ENCODE measurements around the gene FGGY.

Gene FGGY

DNA sequence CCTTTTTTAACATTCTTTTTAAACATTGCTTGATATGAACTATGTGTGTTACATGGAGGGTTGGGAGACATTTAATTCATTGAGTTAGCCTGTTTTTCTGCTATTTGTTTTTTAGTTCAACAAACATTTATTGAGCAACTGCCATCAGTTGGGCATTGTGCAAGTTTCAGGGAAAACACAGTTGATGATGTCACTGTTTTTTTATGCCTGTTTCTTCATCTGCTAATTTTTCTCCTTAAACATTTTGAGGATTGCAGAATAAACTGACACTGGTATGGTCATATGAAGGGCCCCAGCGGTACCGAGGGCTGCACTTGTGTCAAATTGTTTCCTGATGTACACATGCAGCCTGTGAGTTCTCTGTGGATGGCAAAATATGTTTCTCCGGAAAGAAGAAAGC, 253.0 kb downstream of the FGGY start:
- no peak overlapping the region for H3K27ac ChIP-seq (ENCODE audit: poor library complexity, severe bottlenecking)

DNA sequence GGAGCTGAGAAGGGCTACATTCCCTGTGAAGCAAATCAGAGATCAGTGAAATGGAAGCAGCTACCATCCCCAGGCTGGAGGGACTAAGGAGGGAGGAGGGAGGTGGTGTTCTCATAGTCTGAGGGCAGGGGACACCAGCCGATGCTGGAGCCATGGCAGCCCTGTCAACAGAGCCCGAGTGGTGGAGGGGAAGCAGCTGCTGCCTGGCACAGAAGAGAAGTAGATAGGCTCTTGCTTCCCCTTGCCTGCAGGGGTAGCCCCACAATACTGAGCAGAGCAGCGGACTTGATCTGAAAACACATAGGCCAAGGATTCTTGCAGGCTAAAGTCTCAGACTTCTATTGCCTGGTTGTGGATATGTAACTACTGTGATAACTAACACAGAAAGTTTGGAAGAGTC, 255.1 kb downstream of the FGGY start:
- Histone ChIP-seq H3K4me1 (ENCODE audit: insufficient read depth, poor library complexity, severe bottlenecking) (no peaks in the 10 kb centered on the region), H3K4me3 (ENCODE audit: severe bottlenecking) (no peak overlapping the region), H3K36me3 (ENCODE audit: low read depth) (no peaks in the 10 kb centered on the region), H3K9me3 (ENCODE audit: severe bottlenecking) (no peaks in the 10 kb centered on the region), H3K27me3 (ENCODE audit: insufficient read depth, poor library complexity, severe bottlenecking) (no peaks in the 10 kb centered on the region), H3K27ac (ENCODE audit: poor library complexity, severe bottlenecking) (no peak overlapping the region)
- TF ChIP-seq, protein P1, sequence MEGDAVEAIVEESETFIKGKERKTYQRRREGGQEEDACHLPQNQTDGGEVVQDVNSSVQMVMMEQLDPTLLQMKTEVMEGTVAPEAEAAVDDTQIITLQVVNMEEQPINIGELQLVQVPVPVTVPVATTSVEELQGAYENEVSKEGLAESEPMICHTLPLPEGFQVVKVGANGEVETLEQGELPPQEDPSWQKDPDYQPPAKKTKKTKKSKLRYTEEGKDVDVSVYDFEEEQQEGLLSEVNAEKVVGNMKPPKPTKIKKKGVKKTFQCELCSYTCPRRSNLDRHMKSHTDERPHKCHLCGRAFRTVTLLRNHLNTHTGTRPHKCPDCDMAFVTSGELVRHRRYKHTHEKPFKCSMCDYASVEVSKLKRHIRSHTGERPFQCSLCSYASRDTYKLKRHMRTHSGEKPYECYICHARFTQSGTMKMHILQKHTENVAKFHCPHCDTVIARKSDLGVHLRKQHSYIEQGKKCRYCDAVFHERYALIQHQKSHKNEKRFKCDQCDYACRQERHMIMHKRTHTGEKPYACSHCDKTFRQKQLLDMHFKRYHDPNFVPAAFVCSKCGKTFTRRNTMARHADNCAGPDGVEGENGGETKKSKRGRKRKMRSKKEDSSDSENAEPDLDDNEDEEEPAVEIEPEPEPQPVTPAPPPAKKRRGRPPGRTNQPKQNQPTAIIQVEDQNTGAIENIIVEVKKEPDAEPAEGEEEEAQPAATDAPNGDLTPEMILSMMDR (IDR thresholded peaks at IDR 0.05; ENCODE audit: poor library complexity, severe bottlenecking) = no peak
- ATAC-seq (ENCODE audit: low read depth) = no peak
- no peak for DNase-seq (ENCODE audit: low spot score)

More for the DNA sequence above, 253.0 kb downstream of the FGGY start:
- Histone ChIP-seq H3K9me3 (ENCODE audit: severe bottlenecking) (no peaks in the 10 kb centered on the region), H3K4me1 (ENCODE audit: insufficient read depth, poor library complexity, severe bottlenecking) (no peaks in the 10 kb centered on the region), H3K27me3 (ENCODE audit: insufficient read depth, poor library complexity, severe bottlenecking) (no peaks in the 10 kb centered on the region), H3K36me3 (ENCODE audit: low read depth) (no peaks in the 10 kb centered on the region), H3K4me3 (ENCODE audit: severe bottlenecking) (no peak overlapping the region)
- TF ChIP-seq, protein P1 (IDR thresholded peaks at IDR 0.05; ENCODE audit: poor library complexity, severe bottlenecking) = no peak
- ATAC-seq (ENCODE audit: low read depth) (no peak), DNase-seq (ENCODE audit: low spot score) (no peak)

DNA sequence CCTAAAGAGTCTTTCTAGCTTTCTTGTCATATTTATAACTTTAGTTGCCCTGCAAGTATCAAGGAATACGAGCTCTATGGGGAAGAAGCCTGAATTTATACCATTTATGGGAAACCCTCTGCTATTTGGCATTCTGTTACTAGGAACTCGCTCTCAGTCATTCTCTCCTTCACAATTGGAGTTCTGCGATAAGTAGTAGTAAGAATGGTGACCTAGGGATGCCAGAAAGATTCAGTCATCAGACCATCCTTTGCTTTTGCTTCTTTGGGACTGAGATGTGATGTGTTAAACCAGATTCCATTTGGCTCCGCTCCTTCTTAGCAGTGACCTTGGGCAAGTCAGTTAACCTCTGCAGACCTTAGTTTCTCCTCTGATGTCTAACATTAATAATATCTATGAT, 256.5 kb downstream of the FGGY start:
- no peak for DNase-seq (ENCODE audit: low spot score)
- H3K9me3 ChIP-seq (ENCODE audit: severe bottlenecking) = no peaks in the 10 kb centered on the region
- no peaks in the 10 kb centered on the region for H3K4me1 ChIP-seq (ENCODE audit: insufficient read depth, poor library complexity, severe bottlenecking)
- no peak for ATAC-seq (ENCODE audit: low read depth)
- H3K36me3 ChIP-seq (ENCODE audit: low read depth) = no peaks in the 10 kb centered on the region
- H3K27ac ChIP-seq (ENCODE audit: poor library complexity, severe bottlenecking) = no peak overlapping the region
- TF ChIP-seq, protein P1 (IDR thresholded peaks at IDR 0.05; ENCODE audit: poor library complexity, severe bottlenecking) = no peak
- H3K27me3 ChIP-seq (ENCODE audit: insufficient read depth, poor library complexity, severe bottlenecking) = no peaks in the 10 kb centered on the region
- H3K4me3 ChIP-seq (ENCODE audit: severe bottlenecking) = no peak overlapping the region

DNA sequence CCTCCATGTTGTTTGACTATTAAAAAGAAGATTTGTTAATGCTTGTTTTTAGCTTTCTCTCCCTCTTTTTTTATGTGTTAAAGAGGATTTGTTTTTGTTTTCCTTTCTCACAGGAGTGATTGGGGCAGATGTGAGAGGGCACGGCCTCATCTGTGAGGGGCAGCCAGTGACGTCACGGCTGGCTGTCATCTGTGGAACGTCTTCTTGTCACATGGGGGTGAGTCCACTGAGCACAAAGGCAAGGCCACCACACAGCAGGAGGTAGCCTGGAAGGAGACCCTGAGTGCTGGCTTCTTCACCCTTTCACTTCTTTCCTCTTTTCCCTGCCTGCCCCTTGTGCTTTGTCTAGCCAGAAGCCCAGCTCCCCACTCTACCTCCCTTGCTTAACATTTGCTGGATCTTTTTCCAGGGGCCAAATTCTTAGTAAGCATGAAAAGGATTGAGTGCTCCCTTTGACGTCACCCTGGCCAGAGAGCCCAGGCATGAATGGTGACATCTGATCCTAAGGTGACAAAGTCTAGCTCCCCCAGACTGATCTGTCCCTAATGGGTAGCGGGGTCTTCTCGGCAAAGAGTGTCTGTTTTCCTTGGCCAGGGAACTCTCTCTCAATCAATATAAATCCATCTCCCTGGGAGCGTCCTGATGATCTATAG, 257.2 kb downstream of the FGGY start:
- no peak overlapping the region for H3K27ac ChIP-seq (ENCODE audit: poor library complexity, severe bottlenecking)
- TF ChIP-seq, protein P1 (IDR thresholded peaks at IDR 0.05; ENCODE audit: poor library complexity, severe bottlenecking) = no peak
- ATAC-seq (ENCODE audit: low read depth) (no peak), DNase-seq (ENCODE audit: low spot score) (no peak)
- H3K9me3 ChIP-seq (ENCODE audit: severe bottlenecking) = no peaks in the 10 kb centered on the region
- H3K36me3 ChIP-seq (ENCODE audit: low read depth) = no peaks in the 10 kb centered on the region
- no peaks in the 10 kb centered on the region for H3K4me1 ChIP-seq (ENCODE audit: insufficient read depth, poor library complexity, severe bottlenecking)
- H3K27me3 ChIP-seq (ENCODE audit: insufficient read depth, poor library complexity, severe bottlenecking) = no peaks in the 10 kb centered on the region
- H3K4me3 ChIP-seq (ENCODE audit: severe bottlenecking) = no peak overlapping the region

DNA sequence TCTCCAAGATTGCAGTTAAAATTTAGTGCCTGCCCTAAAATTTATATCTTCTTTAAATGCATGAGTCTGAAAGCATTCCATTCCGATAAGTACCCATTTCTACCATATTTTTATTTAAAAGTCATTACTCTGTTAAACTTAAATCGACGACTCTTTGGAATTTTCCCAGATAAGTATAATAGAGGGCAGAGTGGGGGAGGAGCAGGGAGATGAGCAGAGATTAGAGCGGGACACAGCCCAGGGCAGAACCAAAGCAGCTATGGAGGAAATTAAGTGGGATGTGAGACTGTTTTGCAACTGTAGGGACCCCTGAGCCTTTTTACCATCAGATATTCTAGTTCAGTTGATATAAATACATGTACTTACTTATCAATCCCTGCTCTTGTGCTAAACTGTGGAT, 257.9 kb downstream of the FGGY start:
- H3K27ac ChIP-seq (ENCODE audit: poor library complexity, severe bottlenecking) = no peak overlapping the region
- no peak for DNase-seq (ENCODE audit: low spot score)
- no peak overlapping the region for H3K4me3 ChIP-seq (ENCODE audit: severe bottlenecking)
- H3K9me3 ChIP-seq (ENCODE audit: severe bottlenecking) = no peaks in the 10 kb centered on the region
- no peak for ATAC-seq (ENCODE audit: low read depth)
- TF ChIP-seq, protein P1 (IDR thresholded peaks at IDR 0.05; ENCODE audit: poor library complexity, severe bottlenecking) = no peak
- H3K27me3 ChIP-seq (ENCODE audit: insufficient read depth, poor library complexity, severe bottlenecking) = no peaks in the 10 kb centered on the region
- H3K36me3 ChIP-seq (ENCODE audit: low read depth) = no peaks in the 10 kb centered on the region
- H3K4me1 ChIP-seq (ENCODE audit: insufficient read depth, poor library complexity, severe bottlenecking) = no peaks in the 10 kb centered on the region
